Stomach (tissue), 9 donors: ENCODE results near the gene SLC6A3. TPM values are rescaled to one million over a fixed set of nuclear protein-coding genes. Genes with fewer than 3 reads are reported as not detected.

Experiments
- DNase-seq, 2 donors: peaks; one replicate each; pipeline versions ENCODE4 v3.0.0 to v3.0.0-alpha.2; 2013 to 2019
- H3K27ac ChIP-seq, 5 donors: fragments of 200-600 bp in 4 of 5; sonication (generic) in 4 of 5; one replicate each; pipeline ENCODE4 v1.5.1; 2013 to 2019; ENCODE audit warnings: mild to moderate bottlenecking in 1 of 5, moderate library complexity in 1 of 5
- H3K27me3 ChIP-seq, 3 donors: fragments of 200-600 bp; sonication (generic); one replicate each; pipeline ENCODE4 v1.5.1; 2017 to 2019; ENCODE audit warnings: mixed run types in 1 of 3
- H3K36me3 ChIP-seq, 4 donors: fragments of 200-600 bp; sonication (generic); 1 replicate in 3 of 4; 2 replicates in 1 of 4; pipeline ENCODE4 v1.5.1; 2016 to 2019
- H3K4me1 ChIP-seq, 4 donors: fragments of 200-600 bp; sonication (generic); one replicate each; pipeline ENCODE4 v1.5.1; 2016 to 2019
- H3K4me3 ChIP-seq, 4 donors: fragments of 200-600 bp; sonication (generic) in 3 of 4; one replicate each; pipeline ENCODE4 v1.5.1; 2016 to 2019; ENCODE audit warnings: mild to moderate bottlenecking in 1 of 4
- H3K9me3 ChIP-seq, 4 donors: fragments of 200-600 bp; sonication (generic); one replicate each; pipeline ENCODE4 v1.5.1; 2016 to 2019
- EP300 ChIP-seq: sonication (generic); formaldehyde crosslinking; IDR thresholded peaks from one replicate; pipeline ENCODE4 v1.6.1; 2017; ENCODE audit warnings: antibody characterized with exemption
- POLR2A ChIP-seq, 4 donors: fragments of 450-650 bp; IDR thresholded peaks; one replicate each; pipeline ENCODE4 v1.6.1; 2016; ENCODE audit warnings: antibody characterized with exemption in 4 of 4, control low read depth in 2 of 4, mild to moderate bottlenecking in 1 of 4, moderate library complexity in 1 of 4
- POLR2AphosphoS5 ChIP-seq, 3 donors: sonication (generic); formaldehyde crosslinking; IDR thresholded peaks; one replicate each; pipeline ENCODE4 v1.6.1; 2016; ENCODE audit warnings: antibody characterized with exemption in 3 of 3
- WGBS, 5 donors: extraction: QIAGEN DNeasy Blood & Tissue Kit in 3 of 5; methylation state at CpG; one replicate each; pipeline versions ENCODE4 v1.1.5 to v1.1.7; 2013 to 2018; 5-methylcytosine and 5-hydroxymethylcytosine counted together
- intact Hi-C: fragments of 100-400 bp; cut with DNase I; formaldehyde crosslinking; loops from one replicate; pipeline ENCODE4 v1.15.1; 2023; ENCODE audit warnings: low total_unique reads
- polyA plus RNA-seq, 3 donors: library from polyadenylated mRNA; stranded (reverse); fragments of 200-250 nt; gene quantifications; one replicate each; pipeline ENCODE4 v1.2.3, GENCODE V29; 2013
- total RNA-seq, 5 donors: library from RNA; depleted of rRNA; stranded (reverse); fragments of >200 nt; gene quantifications; one replicate each; pipeline versions ENCODE4 v1.1.0 to v1.2.3, GENCODE V29; 2014 to 2016
- TF ChIP-seq, protein P1 (sequence below), 7 experiments: fragments of 450-650 bp in 4 of 7; fragments of 200-600 bp in 3 of 7; sonication (generic) in 3 of 7; IDR thresholded peaks; one replicate each; pipeline ENCODE4 v1.5.1; 2016 to 2019; ENCODE audit warnings: antibody characterized with exemption in 7 of 7, control low read depth in 2 of 7, mild to moderate bottlenecking in 1 of 7
- donor health status: healthy with polysubstance abuse.
- donor health status: Bipolar disorder and iron deficiency.
- donor health status: healthy.

SLC6A3 gene
- total and polyA plus RNA-seq, 8 donors = 0.05 TPM; not detected in 7

GRCh38 chr5:1412621-1413020, 32.6 kb downstream of the SLC6A3 start:
- TF ChIP-seq, protein P1, sequence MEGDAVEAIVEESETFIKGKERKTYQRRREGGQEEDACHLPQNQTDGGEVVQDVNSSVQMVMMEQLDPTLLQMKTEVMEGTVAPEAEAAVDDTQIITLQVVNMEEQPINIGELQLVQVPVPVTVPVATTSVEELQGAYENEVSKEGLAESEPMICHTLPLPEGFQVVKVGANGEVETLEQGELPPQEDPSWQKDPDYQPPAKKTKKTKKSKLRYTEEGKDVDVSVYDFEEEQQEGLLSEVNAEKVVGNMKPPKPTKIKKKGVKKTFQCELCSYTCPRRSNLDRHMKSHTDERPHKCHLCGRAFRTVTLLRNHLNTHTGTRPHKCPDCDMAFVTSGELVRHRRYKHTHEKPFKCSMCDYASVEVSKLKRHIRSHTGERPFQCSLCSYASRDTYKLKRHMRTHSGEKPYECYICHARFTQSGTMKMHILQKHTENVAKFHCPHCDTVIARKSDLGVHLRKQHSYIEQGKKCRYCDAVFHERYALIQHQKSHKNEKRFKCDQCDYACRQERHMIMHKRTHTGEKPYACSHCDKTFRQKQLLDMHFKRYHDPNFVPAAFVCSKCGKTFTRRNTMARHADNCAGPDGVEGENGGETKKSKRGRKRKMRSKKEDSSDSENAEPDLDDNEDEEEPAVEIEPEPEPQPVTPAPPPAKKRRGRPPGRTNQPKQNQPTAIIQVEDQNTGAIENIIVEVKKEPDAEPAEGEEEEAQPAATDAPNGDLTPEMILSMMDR (IDR thresholded peaks at IDR 0.05) = no peak
- no peak for TF ChIP-seq EP300
- no peak for TF ChIP-seq POLR2A (IDR thresholded peaks at IDR 0.05)
- no peak for TF ChIP-seq POLR2AphosphoS5 (IDR thresholded peaks at IDR 0.05)
- no peak overlapping the region for H3K27ac ChIP-seq
- H3K9me3 ChIP-seq = no peaks in the 10 kb centered on the region
- intact Hi-C loops = no loop called here
- no peak for DNase-seq
- no peak overlapping the region for H3K4me3 ChIP-seq
- no peaks in the 10 kb centered on the region for H3K36me3 ChIP-seq
- H3K27me3 ChIP-seq = peaks cover 0 to 71% (median 0%) of the 10 kb centered on the region in 3 donors
- no peaks in the 10 kb centered on the region for H3K4me1 ChIP-seq
- WGBS, 5 donors = 36 to 45% (median 41%) methylated on average over 10 of the region's 10 CpGs

- H3K4me3 ChIP-seq = no peak overlapping the region
- 51 to 63% (median 56%) methylated on average over 16 of the region's 16 CpGs for WGBS, 5 donors
- no peak for TF ChIP-seq POLR2A (IDR thresholded peaks at IDR 0.05)
- no peak for TF ChIP-seq POLR2AphosphoS5 (IDR thresholded peaks at IDR 0.05)
- TF ChIP-seq, protein P1 (IDR thresholded peaks at IDR 0.05) = no peak
- no peak for TF ChIP-seq EP300
- no peak for DNase-seq
- no peaks in the 10 kb centered on the region for H3K36me3 ChIP-seq
- H3K4me1 ChIP-seq = no peaks in the 10 kb centered on the region
- peaks cover 0 to 75% (median 0%) of the 10 kb centered on the region in 3 donors for H3K27me3 ChIP-seq
- no peaks in the 10 kb centered on the region for H3K9me3 ChIP-seq
- intact Hi-C loops = no loop called here
- no peak overlapping the region for H3K27ac ChIP-seq
Observed at GRCh38 chr5:1412163-1412562, 33.1 kb downstream of the SLC6A3 start.

DNA sequence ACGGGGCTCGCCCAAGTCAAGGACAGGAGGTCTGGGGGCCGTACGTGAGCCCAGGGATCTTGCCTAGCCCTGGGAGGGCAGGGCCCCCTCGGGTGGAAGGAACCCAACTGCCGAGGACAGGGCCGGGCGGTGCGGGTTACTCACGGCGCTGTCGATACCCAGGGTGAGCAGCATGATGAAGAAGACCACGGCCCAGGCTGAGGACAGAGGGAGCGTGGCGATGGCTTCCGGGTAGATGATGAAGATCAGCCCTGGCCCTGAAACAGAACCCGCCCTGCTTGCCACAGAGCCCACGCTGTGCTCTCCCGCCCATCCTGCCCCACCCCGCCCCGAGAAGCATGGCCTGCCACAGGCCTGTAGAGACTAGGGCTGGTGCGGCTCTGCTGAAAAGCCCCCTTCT, 34.1 kb downstream of the SLC6A3 start:
- no peak for DNase-seq

DNA sequence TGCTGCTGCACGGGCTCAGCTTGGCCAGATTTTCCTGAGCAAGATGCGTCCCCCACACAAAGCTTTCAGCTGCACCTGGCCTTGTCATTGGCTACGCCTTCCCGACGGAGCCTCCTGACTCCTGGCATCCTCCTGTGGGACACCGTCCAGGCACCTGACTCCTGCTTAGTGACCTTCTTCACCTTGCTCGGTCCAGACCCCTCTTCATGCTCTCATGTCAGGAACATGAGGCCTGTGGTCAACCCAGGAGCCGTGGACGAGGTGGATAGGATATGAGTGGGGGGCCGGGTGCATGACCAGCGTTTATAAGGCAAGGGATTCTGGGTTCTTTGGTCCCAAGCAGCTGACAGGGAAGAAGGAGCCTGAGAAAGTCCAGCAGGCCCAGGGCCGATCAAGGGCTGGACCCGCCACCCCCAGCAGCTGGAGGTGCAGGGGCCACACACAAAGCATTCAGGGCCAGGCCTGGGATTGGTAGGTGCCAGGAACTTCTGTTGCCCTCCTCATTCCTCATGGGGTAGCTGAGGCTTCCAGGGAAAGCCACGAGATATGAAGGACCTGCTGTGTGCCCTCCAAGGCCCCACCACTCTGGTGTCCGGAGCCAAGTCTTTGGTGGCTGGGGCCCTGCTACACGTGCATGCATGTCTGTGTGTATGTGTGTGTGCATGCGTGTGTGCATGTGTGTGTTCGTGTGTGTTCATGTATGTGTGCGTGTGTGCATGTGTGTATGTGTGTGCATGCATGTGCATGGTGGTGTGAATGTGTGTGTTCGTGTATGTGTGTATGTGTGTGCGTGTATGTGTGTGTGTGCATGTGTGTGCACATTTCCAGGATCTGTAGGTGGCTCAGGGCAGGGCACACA, 34.9 kb downstream of the SLC6A3 start:
- H3K36me3 ChIP-seq = no peaks in the 10 kb centered on the region
- WGBS, 5 donors = 83 to 87% (median 84%) methylated on average over 18 to 21 of the region's 21 CpGs
- H3K4me1 ChIP-seq = no peaks in the 10 kb centered on the region
- no peak for DNase-seq
- H3K27me3 ChIP-seq = peaks cover 0 to 83% (median 0%) of the 10 kb centered on the region in 3 donors
- H3K4me3 ChIP-seq = no peak overlapping the region
- H3K9me3 ChIP-seq = no peaks in the 10 kb centered on the region
- no peak overlapping the region for H3K27ac ChIP-seq
- intact Hi-C loops = no loop called here
- no peak for TF ChIP-seq EP300
- no peak for TF ChIP-seq POLR2A (IDR thresholded peaks at IDR 0.05)
- no peak for TF ChIP-seq POLR2AphosphoS5 (IDR thresholded peaks at IDR 0.05)
- TF ChIP-seq, protein P1 (IDR thresholded peaks at IDR 0.05) = no peak

More for the DNA sequence above, 34.1 kb downstream of the SLC6A3 start:
- Histone ChIP-seq H3K36me3 (no peaks in the 10 kb centered on the region), H3K27me3 (peaks cover 0 to 80% (median 0%) of the 10 kb centered on the region in 3 donors), H3K4me1 (no peaks in the 10 kb centered on the region), H3K9me3 (no peaks in the 10 kb centered on the region), H3K27ac (no peak overlapping the region), H3K4me3 (no peak overlapping the region)
- TF ChIP-seq POLR2A (IDR thresholded peaks at IDR 0.05) (no peak), EP300 (no peak), POLR2AphosphoS5 (IDR thresholded peaks at IDR 0.05) (no peak)
- TF ChIP-seq, protein P1 (IDR thresholded peaks at IDR 0.05) = no peak
- WGBS, 5 donors = 78 to 87% (median 83%) methylated on average over 22 of the region's 22 CpGs
- intact Hi-C loops = no loop called here
